ENCODE data around the gene TRAM2.

TRAM2 gene

DNA sequence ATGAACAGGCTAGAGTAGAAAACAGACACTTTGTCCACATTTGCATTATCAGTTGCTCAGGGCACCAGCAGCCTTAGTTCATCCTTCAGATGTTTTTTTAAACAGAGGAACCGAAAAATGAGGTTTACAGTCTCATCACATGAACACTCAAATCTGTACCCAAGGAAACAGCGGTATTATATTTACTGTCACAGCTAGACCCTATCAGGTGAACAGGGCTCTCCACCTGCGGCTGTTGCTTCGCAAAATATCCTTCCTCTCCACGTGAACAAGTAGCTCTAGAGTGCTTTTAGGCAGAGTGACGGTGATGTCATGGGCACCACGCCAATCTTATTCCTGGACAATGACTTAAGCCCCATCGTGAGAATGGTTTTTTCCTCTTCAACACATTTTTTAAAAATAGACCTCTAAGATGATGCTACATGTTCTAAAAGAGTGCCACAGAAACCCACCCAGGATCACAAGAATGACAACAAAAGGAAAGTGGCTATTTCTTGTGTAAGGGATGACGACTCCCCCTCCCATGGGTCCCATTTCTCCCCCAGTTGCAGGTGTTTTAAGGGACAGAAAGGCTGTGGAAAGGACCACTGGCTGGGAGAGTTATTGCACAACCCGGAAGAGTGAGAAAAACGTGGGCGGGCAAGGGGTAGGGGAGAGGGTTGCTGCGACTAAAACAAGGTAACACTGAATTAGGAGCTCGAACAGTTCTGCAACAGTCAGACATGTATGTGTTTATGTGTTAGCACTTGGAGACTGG lies 79.0 kb downstream of the TRAM2 start:
- no peak for ATAC-seq
- TF ChIP-seq ZNF8 (CRISPR knock-in tag; IDR thresholded peaks at IDR 0.05): no peak
- TF ChIP-seq SNAI2 (CRISPR knock-in tag; IDR thresholded peaks at IDR 0.05): no peak
- TF ChIP-seq ZNF70 (CRISPR knock-in tag; IDR thresholded peaks at IDR 0.05): no peak
- TF ChIP-seq, protein P1, sequence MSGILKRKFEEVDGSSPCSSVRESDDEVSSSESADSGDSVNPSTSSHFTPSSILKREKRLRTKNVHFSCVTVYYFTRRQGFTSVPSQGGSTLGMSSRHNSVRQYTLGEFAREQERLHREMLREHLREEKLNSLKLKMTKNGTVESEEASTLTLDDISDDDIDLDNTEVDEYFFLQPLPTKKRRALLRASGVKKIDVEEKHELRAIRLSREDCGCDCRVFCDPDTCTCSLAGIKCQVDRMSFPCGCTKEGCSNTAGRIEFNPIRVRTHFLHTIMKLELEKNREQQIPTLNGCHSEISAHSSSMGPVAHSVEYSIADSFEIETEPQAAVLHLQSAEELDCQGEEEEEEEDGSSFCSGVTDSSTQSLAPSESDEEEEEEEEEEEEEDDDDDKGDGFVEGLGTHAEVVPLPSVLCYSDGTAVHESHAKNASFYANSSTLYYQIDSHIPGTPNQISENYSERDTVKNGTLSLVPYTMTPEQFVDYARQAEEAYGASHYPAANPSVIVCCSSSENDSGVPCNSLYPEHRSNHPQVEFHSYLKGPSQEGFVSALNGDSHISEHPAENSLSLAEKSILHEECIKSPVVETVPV (CRISPR knock-in tag; IDR thresholded peaks at IDR 0.05): no peak
- no peak for TF ChIP-seq GLIS3 (CRISPR knock-in tag; IDR thresholded peaks at IDR 0.05)
- TF ChIP-seq, protein P2, sequence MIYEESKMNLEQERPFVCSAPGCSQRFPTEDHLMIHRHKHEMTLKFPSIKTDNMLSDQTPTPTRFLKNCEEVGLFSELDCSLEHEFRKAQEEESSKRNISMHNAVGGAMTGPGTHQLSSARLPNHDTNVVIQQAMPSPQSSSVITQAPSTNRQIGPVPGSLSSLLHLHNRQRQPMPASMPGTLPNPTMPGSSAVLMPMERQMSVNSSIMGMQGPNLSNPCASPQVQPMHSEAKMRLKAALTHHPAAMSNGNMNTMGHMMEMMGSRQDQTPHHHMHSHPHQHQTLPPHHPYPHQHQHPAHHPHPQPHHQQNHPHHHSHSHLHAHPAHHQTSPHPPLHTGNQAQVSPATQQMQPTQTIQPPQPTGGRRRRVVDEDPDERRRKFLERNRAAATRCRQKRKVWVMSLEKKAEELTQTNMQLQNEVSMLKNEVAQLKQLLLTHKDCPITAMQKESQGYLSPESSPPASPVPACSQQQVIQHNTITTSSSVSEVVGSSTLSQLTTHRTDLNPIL (CRISPR knock-in tag; IDR thresholded peaks at IDR 0.05; ENCODE audit: low read depth): no peak
- TF ChIP-seq ARNTL (CRISPR knock-in tag; IDR thresholded peaks at IDR 0.05; ENCODE audit: borderline replicate concordance, low read depth): no peak
- TF ChIP-seq TOX (CRISPR knock-in tag; IDR thresholded peaks at IDR 0.05; ENCODE audit: borderline replicate concordance): no peak
- TF ChIP-seq TCF4 (CRISPR knock-in tag; IDR thresholded peaks at IDR 0.05; ENCODE audit: borderline replicate concordance): no peak
- no peak for TF ChIP-seq ZFP3 (CRISPR knock-in tag; IDR thresholded peaks at IDR 0.05)
- no peak for TF ChIP-seq ZC3H10 (CRISPR knock-in tag; IDR thresholded peaks at IDR 0.05)
- TF ChIP-seq, protein P3, sequence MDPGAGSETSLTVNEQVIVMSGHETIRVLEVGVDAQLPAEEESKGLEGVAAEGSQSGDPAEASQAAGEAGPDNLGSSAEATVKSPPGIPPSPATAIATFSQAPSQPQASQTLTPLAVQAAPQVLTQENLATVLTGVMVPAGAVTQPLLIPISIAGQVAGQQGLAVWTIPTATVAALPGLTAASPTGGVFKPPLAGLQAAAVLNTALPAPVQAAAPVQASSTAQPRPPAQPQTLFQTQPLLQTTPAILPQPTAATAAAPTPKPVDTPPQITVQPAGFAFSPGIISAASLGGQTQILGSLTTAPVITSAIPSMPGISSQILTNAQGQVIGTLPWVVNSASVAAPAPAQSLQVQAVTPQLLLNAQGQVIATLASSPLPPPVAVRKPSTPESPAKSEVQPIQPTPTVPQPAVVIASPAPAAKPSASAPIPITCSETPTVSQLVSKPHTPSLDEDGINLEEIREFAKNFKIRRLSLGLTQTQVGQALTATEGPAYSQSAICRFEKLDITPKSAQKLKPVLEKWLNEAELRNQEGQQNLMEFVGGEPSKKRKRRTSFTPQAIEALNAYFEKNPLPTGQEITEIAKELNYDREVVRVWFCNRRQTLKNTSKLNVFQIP (CRISPR knock-in tag; IDR thresholded peaks at IDR 0.05; ENCODE audit: borderline replicate concordance, low read depth): no peak
- no peak for TF ChIP-seq BACH2 (CRISPR knock-in tag; IDR thresholded peaks at IDR 0.05; ENCODE audit: borderline replicate concordance)
- TF ChIP-seq, protein P4, sequence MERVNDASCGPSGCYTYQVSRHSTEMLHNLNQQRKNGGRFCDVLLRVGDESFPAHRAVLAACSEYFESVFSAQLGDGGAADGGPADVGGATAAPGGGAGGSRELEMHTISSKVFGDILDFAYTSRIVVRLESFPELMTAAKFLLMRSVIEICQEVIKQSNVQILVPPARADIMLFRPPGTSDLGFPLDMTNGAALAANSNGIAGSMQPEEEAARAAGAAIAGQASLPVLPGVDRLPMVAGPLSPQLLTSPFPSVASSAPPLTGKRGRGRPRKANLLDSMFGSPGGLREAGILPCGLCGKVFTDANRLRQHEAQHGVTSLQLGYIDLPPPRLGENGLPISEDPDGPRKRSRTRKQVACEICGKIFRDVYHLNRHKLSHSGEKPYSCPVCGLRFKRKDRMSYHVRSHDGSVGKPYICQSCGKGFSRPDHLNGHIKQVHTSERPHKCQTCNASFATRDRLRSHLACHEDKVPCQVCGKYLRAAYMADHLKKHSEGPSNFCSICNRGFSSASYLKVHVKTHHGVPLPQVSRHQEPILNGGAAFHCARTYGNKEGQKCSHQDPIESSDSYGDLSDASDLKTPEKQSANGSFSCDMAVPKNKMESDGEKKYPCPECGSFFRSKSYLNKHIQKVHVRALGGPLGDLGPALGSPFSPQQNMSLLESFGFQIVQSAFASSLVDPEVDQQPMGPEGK (CRISPR knock-in tag; IDR thresholded peaks at IDR 0.05; ENCODE audit: borderline replicate concordance): no peak
- TF ChIP-seq ISL1 (CRISPR knock-in tag; IDR thresholded peaks at IDR 0.05): no peak

DNA sequence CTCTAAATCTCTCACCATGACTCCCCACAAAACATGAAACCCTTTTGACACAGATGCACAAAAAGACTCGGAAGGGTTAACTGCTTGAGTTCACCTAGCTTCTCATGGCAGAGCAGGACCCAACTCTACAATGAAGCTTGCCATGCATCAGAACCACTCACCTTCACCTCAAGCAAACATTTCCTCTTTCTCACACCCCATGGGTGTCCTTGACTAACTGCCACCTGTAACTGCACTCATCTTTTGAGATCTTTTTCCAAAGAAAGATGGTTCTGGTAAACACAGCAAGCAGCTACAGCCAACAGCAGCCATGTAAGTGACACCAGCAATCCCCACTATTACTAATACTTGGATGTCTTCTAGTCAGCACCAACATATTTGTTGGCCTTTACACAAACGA lies 80.2 kb downstream of the TRAM2 start:
- TF ChIP-seq BACH2 (CRISPR knock-in tag; IDR thresholded peaks at IDR 0.05; ENCODE audit: borderline replicate concordance) (no peak), ISL1 (CRISPR knock-in tag; IDR thresholded peaks at IDR 0.05) (no peak), PPARA (CRISPR knock-in tag; IDR thresholded peaks at IDR 0.05; ENCODE audit: borderline replicate concordance) (no peak), ZC3H10 (CRISPR knock-in tag; IDR thresholded peaks at IDR 0.05) (no peak)
- TF ChIP-seq, protein P1 (CRISPR knock-in tag; IDR thresholded peaks at IDR 0.05): no peak
- TF ChIP-seq, protein P3 (CRISPR knock-in tag; IDR thresholded peaks at IDR 0.05; ENCODE audit: borderline replicate concordance, low read depth): no peak

DNA sequence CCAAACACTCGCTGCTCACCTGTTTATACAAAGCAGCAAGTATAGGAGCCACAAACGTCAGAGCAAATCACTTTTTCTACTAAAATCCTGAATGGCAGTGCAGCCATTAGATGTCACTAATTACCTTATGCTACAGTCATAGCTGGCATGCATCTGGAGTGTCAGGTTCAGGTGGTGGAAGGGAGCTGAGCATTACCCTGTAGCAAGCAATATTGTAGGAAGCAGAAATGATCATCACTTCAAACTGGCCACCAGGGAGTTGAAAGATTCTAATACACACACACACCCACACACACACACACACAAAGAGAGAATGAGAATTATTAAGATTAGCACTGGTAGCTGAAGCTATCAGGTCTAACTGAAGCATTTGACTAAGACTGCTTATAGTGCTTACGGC lies 80.9 kb downstream of the TRAM2 start:
- ATAC-seq: no peak
- TF ChIP-seq PPARA (CRISPR knock-in tag; IDR thresholded peaks at IDR 0.05; ENCODE audit: borderline replicate concordance) (no peak), GLIS3 (CRISPR knock-in tag; IDR thresholded peaks at IDR 0.05) (no peak), ARNTL (CRISPR knock-in tag; IDR thresholded peaks at IDR 0.05; ENCODE audit: borderline replicate concordance, low read depth) (no peak), ESRRG (CRISPR knock-in tag; IDR thresholded peaks at IDR 0.05) (no peak), TCF4 (CRISPR knock-in tag; IDR thresholded peaks at IDR 0.05; ENCODE audit: borderline replicate concordance) (no peak), CSDC2 (CRISPR knock-in tag; IDR thresholded peaks at IDR 0.05) (no peak), ZC3H10 (CRISPR knock-in tag; IDR thresholded peaks at IDR 0.05) (no peak), OSR1 (CRISPR knock-in tag; IDR thresholded peaks at IDR 0.05) (no peak), ZNF70 (CRISPR knock-in tag; IDR thresholded peaks at IDR 0.05) (no peak), BACH2 (CRISPR knock-in tag; IDR thresholded peaks at IDR 0.05; ENCODE audit: borderline replicate concordance) (no peak), RARB (CRISPR knock-in tag; IDR thresholded peaks at IDR 0.05) (no peak), TOX (CRISPR knock-in tag; IDR thresholded peaks at IDR 0.05; ENCODE audit: borderline replicate concordance) (no peak)
- TF ChIP-seq, protein P4 (CRISPR knock-in tag; IDR thresholded peaks at IDR 0.05; ENCODE audit: borderline replicate concordance): no peak
- TF ChIP-seq, protein P1 (CRISPR knock-in tag; IDR thresholded peaks at IDR 0.05): no peak

More for the DNA sequence above, 80.2 kb downstream of the TRAM2 start:
- ATAC-seq: no peak

Measured in SK-N-SH treated with all-trans-retinoic acid at 6 μM for 48 hours (cell line).